ENCODE data around the gene RPAP2. TPM values are rescaled to one million over a fixed set of nuclear protein-coding genes. Genes with fewer than 3 reads are reported as not detected.
"Not testable (repeated sequence)": the region's sequence is repeated elsewhere in the genome, so short reads cannot be mapped to it uniquely, and the experiment has no call there.

The RPAP2 gene
- total RNA-seq, 2 experiments from 2014 or later = 31.5 to 32.2 TPM

DNA sequence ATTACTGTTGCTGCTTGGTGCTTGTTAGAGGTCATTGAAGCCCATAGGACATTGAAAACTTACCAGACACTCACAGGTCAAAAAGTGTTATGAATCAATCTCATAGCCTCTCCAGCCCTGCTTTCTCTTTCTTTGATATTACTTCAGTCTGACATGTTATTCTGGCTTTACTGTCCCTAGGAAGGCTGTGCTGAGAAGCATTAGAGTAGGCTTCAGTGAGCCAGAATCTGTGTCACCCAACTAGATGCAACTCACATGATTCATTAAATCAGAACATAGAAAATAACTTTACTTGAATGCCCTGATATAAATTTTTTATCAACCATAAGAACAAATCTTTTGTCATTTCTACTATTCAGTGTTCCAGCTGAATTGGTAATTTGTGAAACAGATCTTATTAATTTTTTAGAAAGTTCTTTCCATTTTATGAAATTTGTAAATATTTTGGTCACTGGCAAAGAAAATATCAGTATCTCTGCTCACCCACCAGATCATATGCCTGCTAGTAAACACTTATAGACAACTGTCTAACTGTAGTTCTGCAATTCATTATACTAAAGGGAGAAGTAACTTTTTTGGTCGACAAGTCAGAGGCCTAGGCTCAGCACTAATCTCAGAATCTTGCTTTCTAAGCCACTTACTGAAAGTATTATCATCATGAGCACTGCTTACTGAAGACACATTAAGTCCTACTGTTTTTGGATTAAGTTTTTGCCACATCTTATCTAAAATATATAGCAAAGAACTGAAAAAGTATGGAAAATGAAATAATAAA is 48.2 kb downstream of the RPAP2 start:
- DNase-seq = no peak
- intact Hi-C loops (cut with micrococcal nuclease) = no loop called here
- no peak for ATAC-seq
- TF ChIP-seq, protein P1, sequence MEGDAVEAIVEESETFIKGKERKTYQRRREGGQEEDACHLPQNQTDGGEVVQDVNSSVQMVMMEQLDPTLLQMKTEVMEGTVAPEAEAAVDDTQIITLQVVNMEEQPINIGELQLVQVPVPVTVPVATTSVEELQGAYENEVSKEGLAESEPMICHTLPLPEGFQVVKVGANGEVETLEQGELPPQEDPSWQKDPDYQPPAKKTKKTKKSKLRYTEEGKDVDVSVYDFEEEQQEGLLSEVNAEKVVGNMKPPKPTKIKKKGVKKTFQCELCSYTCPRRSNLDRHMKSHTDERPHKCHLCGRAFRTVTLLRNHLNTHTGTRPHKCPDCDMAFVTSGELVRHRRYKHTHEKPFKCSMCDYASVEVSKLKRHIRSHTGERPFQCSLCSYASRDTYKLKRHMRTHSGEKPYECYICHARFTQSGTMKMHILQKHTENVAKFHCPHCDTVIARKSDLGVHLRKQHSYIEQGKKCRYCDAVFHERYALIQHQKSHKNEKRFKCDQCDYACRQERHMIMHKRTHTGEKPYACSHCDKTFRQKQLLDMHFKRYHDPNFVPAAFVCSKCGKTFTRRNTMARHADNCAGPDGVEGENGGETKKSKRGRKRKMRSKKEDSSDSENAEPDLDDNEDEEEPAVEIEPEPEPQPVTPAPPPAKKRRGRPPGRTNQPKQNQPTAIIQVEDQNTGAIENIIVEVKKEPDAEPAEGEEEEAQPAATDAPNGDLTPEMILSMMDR (IDR thresholded peaks at IDR 0.05) = no peak
- ChIA-PET CTCF (no interaction called here), POLR2A (interaction anchor here (0.7 kb wide), 1 partner anchor 14 kb away, joined by 3 read pairs; no protein-coding TSS in a partner anchor)
- Mint-ChIP-seq H3K27me3 (no peaks in the 10 kb centered on the region), H3K27ac (no peak overlapping the region), H3K4me3 (no peak overlapping the region), H3K4me1 (ENCODE audit: low read depth) (peaks cover 10% of the 10 kb centered on the region), H3K9me3 (no peaks in the 10 kb centered on the region), H3K36me3 (ENCODE audit: low read depth) (peaks cover 24% of the 10 kb centered on the region)

DNA sequence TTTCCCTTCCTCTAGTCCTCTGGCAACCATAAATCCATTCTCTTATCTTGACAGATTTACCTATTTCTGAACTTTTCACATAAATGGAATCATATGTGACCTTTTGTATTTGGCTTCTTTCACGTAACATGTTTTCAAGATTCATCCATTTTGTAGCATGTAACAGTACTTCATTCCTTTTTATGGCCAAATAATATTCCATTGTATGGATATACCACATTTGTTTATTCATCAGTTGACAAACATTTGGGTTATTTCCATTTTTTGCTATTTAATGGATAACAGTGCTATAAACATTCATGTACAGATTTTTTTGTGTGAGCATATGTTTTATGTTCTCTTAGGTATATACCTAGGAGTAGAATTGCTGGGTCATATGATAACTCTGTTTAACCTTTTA is 54.0 kb downstream of the RPAP2 start:
- TF ChIP-seq, protein P1 (IDR thresholded peaks at IDR 0.05) = no peak
- no peaks in the 10 kb centered on the region for H3K27me3 Mint-ChIP-seq
- H3K27ac Mint-ChIP-seq = no peak overlapping the region
- POLR2A ChIA-PET = interaction anchor here (1.0 kb wide), 1 partner anchor 66 kb away, joined by 3 read pairs; no protein-coding TSS in a partner anchor
- peaks cover 35% of the 10 kb centered on the region for H3K36me3 Mint-ChIP-seq (ENCODE audit: low read depth)
- peaks cover 4% of the 10 kb centered on the region for H3K9me3 Mint-ChIP-seq
- intact Hi-C loops (cut with micrococcal nuclease) = no loop called here
- no peak for ATAC-seq
- H3K4me3 Mint-ChIP-seq = no peak overlapping the region
- CTCF ChIA-PET = interaction anchor here (1.7 kb wide), 1 partner anchor 43 kb away, joined by 5 read pairs; no protein-coding TSS in a partner anchor
- H3K4me1 Mint-ChIP-seq (ENCODE audit: low read depth) = peaks cover 12% of the 10 kb centered on the region
- no peak for DNase-seq

DNA sequence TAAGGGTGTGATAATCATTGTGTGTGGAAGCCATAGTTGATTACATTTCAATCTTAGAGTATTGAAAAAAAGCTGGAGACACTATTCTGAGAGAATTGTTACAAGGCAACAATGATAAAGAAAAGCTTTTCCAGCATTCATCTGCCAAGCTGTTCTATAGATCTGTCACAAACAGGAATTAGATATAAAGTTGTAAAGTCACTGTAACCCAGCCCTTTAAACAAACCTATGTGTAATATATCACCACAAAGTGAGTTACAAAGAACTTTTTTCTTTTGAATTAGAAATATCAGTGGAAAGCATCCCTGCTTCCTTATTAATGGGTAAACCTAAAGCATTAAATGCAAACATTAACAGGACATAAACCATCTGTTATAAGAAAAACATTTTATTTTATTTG is 55.4 kb downstream of the RPAP2 start:
- Mint-ChIP-seq H3K27ac (no peak overlapping the region), H3K27me3 (no peaks in the 10 kb centered on the region), H3K4me1 (ENCODE audit: low read depth) (peaks cover 5% of the 10 kb centered on the region), H3K4me3 (no peak overlapping the region), H3K9me3 (peaks cover 4% of the 10 kb centered on the region), H3K36me3 (ENCODE audit: low read depth) (peaks cover 38% of the 10 kb centered on the region)
- intact Hi-C loops (cut with micrococcal nuclease) = no loop called here
- TF ChIP-seq, protein P1 (IDR thresholded peaks at IDR 0.05) = no peak
- DNase-seq (no peak), ATAC-seq (no peak)
- ChIA-PET CTCF (interaction anchor here (0.6 to 0.8 kb wide), 2 partner anchors 91 to 143 kb away, joined by 3 read pairs; no protein-coding TSS in a partner anchor), POLR2A (interaction anchor here (1.1 kb wide), 1 partner anchor 38 kb away, joined by 3 read pairs; no protein-coding TSS in a partner anchor)

DNA sequence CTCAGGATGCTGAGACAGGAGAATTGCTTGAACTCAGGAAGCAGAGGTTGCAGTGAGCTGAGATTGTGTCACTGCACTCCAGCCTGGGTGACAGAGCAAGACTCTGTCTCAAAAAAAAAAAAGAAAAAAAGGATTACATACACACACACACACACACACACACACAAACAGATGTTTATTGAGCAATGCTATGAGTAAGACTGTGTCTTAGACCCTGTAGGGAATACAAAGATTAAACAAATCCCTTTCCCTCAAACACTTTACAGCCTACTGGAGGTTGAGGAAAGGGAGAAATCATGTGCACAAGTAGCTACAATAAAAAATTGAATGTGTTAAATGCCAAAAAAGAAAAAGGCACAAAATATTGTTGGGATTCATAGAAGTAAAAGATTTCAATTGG is 58.1 kb downstream of the RPAP2 start:
- Mint-ChIP-seq H3K36me3 (ENCODE audit: low read depth) (peaks cover 45% of the 10 kb centered on the region), H3K9me3 (peaks cover 4% of the 10 kb centered on the region), H3K4me1 (ENCODE audit: low read depth) (peaks cover 10% of the 10 kb centered on the region), H3K4me3 (no peak overlapping the region), H3K27ac (no peak overlapping the region), H3K27me3 (no peaks in the 10 kb centered on the region)
- intact Hi-C loops (cut with micrococcal nuclease) = no loop called here
- TF ChIP-seq, protein P1 (IDR thresholded peaks at IDR 0.05) = no peak
- ATAC-seq (no peak), DNase-seq (no peak)
- ChIA-PET POLR2A (interaction anchor here (0.6 kb wide), 1 partner anchor 15 kb away, joined by 3 read pairs; no protein-coding TSS in a partner anchor), CTCF (no interaction called here)

DNA sequence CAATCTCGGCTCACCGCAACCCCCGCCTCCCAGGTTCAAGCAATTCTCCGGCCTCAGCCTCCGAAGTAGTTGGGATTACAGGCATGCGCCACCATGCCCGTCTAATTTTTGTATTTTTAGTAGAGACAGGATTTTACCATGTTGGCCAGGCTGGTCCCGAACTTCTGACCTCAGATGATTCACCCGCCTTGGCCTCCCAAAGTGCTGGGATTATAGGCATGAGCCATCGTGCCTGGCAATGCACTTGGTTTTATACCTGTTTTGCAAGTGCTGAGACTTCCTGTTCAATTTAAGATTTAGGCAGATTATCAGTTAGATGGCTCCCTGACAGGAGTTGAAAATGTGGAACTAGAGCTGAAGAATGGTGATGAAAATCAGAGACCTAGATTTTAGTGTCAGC is 60.5 kb downstream of the RPAP2 start:
- ATAC-seq; H3K4me3 Mint-ChIP-seq; H3K27ac Mint-ChIP-seq; DNase-seq; intact Hi-C loops (cut with micrococcal nuclease); H3K9me3 Mint-ChIP-seq; H3K27me3 Mint-ChIP-seq; CTCF ChIA-PET: not testable (repeated sequence)
- POLR2A ChIA-PET = interaction anchor here (0.6 kb wide), 1 partner anchor 86 kb away, joined by 3 read pairs; no protein-coding TSS in a partner anchor
- peaks cover 41% of the 10 kb centered on the region for H3K36me3 Mint-ChIP-seq (ENCODE audit: low read depth)
- H3K4me1 Mint-ChIP-seq (ENCODE audit: low read depth) = peaks cover 19% of the 10 kb centered on the region
